Keratinocyte (primary cell): ENCODE measurements around the gene IL17C. TPM values are rescaled to one million over a fixed set of nuclear protein-coding genes. Genes with fewer than 3 reads are reported as not detected.

Experiments used
- DNase-seq: peaks from one replicate; pipeline ENCODE4 v3.0.0-alpha.2; 2011; ENCODE audit warnings: low read depth, missing footprints, low spot score
- FAIRE-seq: peaks from 2 replicates; lab custom pipeline; 2011; peaks lifted over from hg19 to GRCh38; lab: Jason Lieb, UNC
- H2AFZ ChIP-seq: 2 replicates; pipeline ENCODE4 v1.6.0; 2012; ENCODE audit warnings: low read length, control low read depth, inconsistent platforms; ENCODE audit not compliant: control insufficient read depth
- H3K27ac ChIP-seq: 2 replicates; pipeline ENCODE4 v1.5.1; 2011; ENCODE audit warnings: low read length; ENCODE audit not compliant: control insufficient read depth, insufficient read depth
- H3K27me3 ChIP-seq: 3 replicates; pipeline ENCODE4 v1.6.0; 2011; ENCODE audit warnings: low read length; ENCODE audit not compliant: control insufficient read depth, insufficient read depth; ENCODE audit errors: extremely low read depth
- H3K36me3 ChIP-seq, 2 experiments: 2 replicates in 1 of 2; 3 replicates in 1 of 2; pipeline ENCODE4 v1.5.1; 2011; ENCODE audit warnings: low read length in 2 of 2, mild to moderate bottlenecking in 1 of 2; ENCODE audit not compliant: control insufficient read depth in 2 of 2, insufficient read depth in 2 of 2; ENCODE audit errors: extremely low read depth in 1 of 2
- H3K4me1 ChIP-seq: 3 replicates; pipeline ENCODE4 v1.5.1; 2011; ENCODE audit warnings: low read length; ENCODE audit not compliant: control insufficient read depth, insufficient read depth; ENCODE audit errors: extremely low read depth
- H3K4me2 ChIP-seq: 3 replicates; pipeline ENCODE4 v1.6.0; 2011; ENCODE audit warnings: low read depth, low read length; ENCODE audit not compliant: control insufficient read depth, insufficient read depth; ENCODE audit errors: extremely low read depth
- H3K4me3 ChIP-seq, 3 experiments: fragments of 200-600 bp in 1 of 3; sonication (generic) in 1 of 3; 2 replicates in 2 of 3; 3 replicates in 1 of 3; pipeline ENCODE4 v1.5.1; 2011 to 2016; ENCODE audit warnings: low read length in 3 of 3, mild to moderate bottlenecking in 3 of 3, control low read depth in 2 of 3, inconsistent platforms in 1 of 3, low read depth in 1 of 3, mixed read lengths in 1 of 3, mixed run types in 1 of 3, moderate library complexity in 1 of 3; ENCODE audit not compliant: control insufficient read depth in 2 of 3, insufficient read depth in 2 of 3; ENCODE audit errors: extremely low read depth in 1 of 3
- H3K79me2 ChIP-seq: 2 replicates; pipeline ENCODE4 v1.6.0; 2012; ENCODE audit warnings: low read length; ENCODE audit not compliant: control insufficient read depth, insufficient read depth
- H3K9ac ChIP-seq: 3 replicates; pipeline ENCODE4 v1.6.0; 2011; ENCODE audit warnings: low read length; ENCODE audit not compliant: control insufficient read depth, insufficient read depth; ENCODE audit errors: extremely low read depth
- H3K9me1 ChIP-seq: 3 replicates; pipeline ENCODE4 v1.6.0; 2011; ENCODE audit warnings: low read length; ENCODE audit not compliant: control insufficient read depth, insufficient read depth; ENCODE audit errors: extremely low read depth
- H3K9me3 ChIP-seq: 2 replicates; pipeline ENCODE4 v1.5.1; 2012; ENCODE audit warnings: low read depth, low read length; ENCODE audit not compliant: control insufficient read depth
- H4K20me1 ChIP-seq: 3 replicates; pipeline ENCODE4 v1.6.0; 2011; ENCODE audit warnings: low read length; ENCODE audit not compliant: control insufficient read depth, insufficient read depth; ENCODE audit errors: extremely low read depth
- EZH2 ChIP-seq: IDR thresholded peaks from one replicate; pipeline ENCODE4 v1.6.1; 2012; ENCODE audit warnings: inconsistent platforms, mild to moderate bottlenecking, low read length, moderate library complexity
- dilution Hi-C: fragments of 300-500 bp; cut with MboI; formaldehyde crosslinking; loops from one replicate; pipeline ENCODE4 v1.7.0; 2020; ENCODE audit warnings: low sequenced_read_pairs; ENCODE audit not compliant: extremely low pct_ligation_motif_present
- polyA plus RNA-seq, 5 experiments: library from polyadenylated mRNA; depleted of rRNA in 3 of 5; stranded (reverse) in 3 of 5; stranded (forward) in 1 of 5; unstranded in 1 of 5; fragments of >200 nt; gene quantifications; 1 replicate in 1 of 5; 2 replicates in 3 of 5; 3 replicates in 1 of 5; pipeline versions ENCODE4 v1.2.1 to v1.2.3, GENCODE V29; 2011 to 2012; ENCODE audit warnings: missing spikeins in 2 of 5, low read depth in 1 of 5, low replicate concordance in 1 of 5
- TF ChIP-seq, protein P1 (sequence below), 3 experiments: IDR thresholded peaks in 1 of 3; conservative IDR thresholded peaks in 1 of 3; optimal IDR thresholded peaks in 1 of 3; 2 replicates in 2 of 3; 3 replicates in 1 of 3; pipeline versions ENCODE3 to v1.5.1; 2011; ENCODE audit warnings: low read length in 3 of 3, mild to moderate bottlenecking in 3 of 3, moderate library complexity in 2 of 3, control low read depth in 1 of 3, inconsistent platforms in 1 of 3; ENCODE audit not compliant: insufficient read depth in 2 of 3; ENCODE audit errors: extremely low read depth in 1 of 3

The IL17C gene
- polyA plus RNA-seq, 1 donor (not counting 4 experiments of a cell fraction or from before 2014, with no cell fraction given), result not detected

DNA sequence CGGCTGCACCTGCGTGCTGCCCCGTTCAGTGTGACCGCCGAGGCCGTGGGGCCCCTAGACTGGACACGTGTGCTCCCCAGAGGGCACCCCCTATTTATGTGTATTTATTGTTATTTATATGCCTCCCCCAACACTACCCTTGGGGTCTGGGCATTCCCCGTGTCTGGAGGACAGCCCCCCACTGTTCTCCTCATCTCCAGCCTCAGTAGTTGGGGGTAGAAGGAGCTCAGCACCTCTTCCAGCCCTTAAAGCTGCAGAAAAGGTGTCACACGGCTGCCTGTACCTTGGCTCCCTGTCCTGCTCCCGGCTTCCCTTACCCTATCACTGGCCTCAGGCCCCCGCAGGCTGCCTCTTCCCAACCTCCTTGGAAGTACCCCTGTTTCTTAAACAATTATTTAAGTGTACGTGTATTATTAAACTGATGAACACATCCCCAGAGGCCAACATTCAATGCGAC is 1.7 kb downstream of the IL17C start:
- peaks cover 2% of the 10 kb centered on the region for H3K9me1 ChIP-seq
- H3K27me3 ChIP-seq, result peaks cover 69% of the 10 kb centered on the region
- H2AFZ ChIP-seq, result no peak overlapping the region
- FAIRE-seq (no peak), DNase-seq (no peak)
- no peaks in the 10 kb centered on the region for H3K36me3 ChIP-seq
- H3K4me1 ChIP-seq, result peaks cover 16% of the 10 kb centered on the region
- TF ChIP-seq, protein P1, sequence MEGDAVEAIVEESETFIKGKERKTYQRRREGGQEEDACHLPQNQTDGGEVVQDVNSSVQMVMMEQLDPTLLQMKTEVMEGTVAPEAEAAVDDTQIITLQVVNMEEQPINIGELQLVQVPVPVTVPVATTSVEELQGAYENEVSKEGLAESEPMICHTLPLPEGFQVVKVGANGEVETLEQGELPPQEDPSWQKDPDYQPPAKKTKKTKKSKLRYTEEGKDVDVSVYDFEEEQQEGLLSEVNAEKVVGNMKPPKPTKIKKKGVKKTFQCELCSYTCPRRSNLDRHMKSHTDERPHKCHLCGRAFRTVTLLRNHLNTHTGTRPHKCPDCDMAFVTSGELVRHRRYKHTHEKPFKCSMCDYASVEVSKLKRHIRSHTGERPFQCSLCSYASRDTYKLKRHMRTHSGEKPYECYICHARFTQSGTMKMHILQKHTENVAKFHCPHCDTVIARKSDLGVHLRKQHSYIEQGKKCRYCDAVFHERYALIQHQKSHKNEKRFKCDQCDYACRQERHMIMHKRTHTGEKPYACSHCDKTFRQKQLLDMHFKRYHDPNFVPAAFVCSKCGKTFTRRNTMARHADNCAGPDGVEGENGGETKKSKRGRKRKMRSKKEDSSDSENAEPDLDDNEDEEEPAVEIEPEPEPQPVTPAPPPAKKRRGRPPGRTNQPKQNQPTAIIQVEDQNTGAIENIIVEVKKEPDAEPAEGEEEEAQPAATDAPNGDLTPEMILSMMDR (optimal IDR thresholded peaks at IDR 0.05 in 1 of 3, IDR thresholded peaks at IDR 0.05 in 1 of 3, conservative IDR thresholded peaks at IDR 0.05 in 1 of 3; ENCODE audit: extremely low read depth in 1 of 3, insufficient read depth in 2 of 3, low read length in 3 of 3), result no peak
- TF ChIP-seq EZH2, result peak; percentile 11
- no peak overlapping the region for H3K9ac ChIP-seq
- H3K4me2 ChIP-seq, result no peak overlapping the region
- no peak overlapping the region for H3K27ac ChIP-seq
- dilution Hi-C loops, result no loop called here
- no peak overlapping the region for H3K4me3 ChIP-seq
- H4K20me1 ChIP-seq, result peaks cover 10% of the 10 kb centered on the region
- H3K9me3 ChIP-seq, result no peaks in the 10 kb centered on the region
- H3K79me2 ChIP-seq, result no peaks in the 10 kb centered on the region

DNA sequence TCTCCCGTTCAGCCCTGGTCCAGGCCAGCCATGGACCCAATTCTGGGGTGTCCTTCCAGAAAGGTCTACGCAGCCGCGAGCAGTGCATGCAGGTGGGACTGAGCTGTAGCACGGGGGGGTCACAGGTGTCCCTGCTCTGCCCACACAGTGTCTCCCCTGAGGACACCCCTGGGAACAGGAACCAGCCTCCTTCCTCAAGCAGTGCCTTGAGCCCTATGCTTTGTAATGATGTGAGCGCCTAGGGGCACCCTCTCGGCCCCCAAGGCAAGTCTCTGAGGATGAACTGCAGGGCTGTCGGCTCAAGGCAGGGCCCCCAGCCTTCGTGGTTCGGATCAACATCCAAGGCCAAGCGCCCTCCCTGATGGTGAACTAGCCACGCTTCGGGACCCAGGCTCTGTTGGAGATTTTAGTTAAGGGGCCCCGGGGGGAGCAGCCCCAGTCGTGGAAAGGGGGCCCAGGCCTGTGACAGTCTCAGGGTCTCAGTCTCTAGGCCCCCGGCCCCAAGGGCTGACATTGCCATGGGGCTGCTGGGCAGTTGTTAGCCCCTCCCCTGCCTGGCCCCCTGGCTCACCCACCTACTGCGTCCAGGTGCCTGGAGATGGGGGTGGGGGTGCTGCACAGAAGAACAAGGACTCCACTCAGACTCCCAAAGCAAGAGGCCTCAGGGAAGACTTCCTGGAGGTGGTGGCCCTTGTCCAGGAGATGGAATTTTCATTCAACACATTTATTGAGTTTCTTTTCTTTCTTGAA is 2.3 kb downstream of the IL17C start:
- H3K9me3 ChIP-seq, result no peaks in the 10 kb centered on the region
- TF ChIP-seq, protein P1 (optimal IDR thresholded peaks at IDR 0.05 in 1 of 3, IDR thresholded peaks at IDR 0.05 in 1 of 3, conservative IDR thresholded peaks at IDR 0.05 in 1 of 3; ENCODE audit: extremely low read depth in 1 of 3, insufficient read depth in 2 of 3, low read length in 3 of 3), result no peak
- no peak for TF ChIP-seq EZH2
- H3K36me3 ChIP-seq, result no peaks in the 10 kb centered on the region
- FAIRE-seq (no peak), DNase-seq (no peak)
- H3K27ac ChIP-seq, result no peak overlapping the region
- peaks cover 10% of the 10 kb centered on the region for H4K20me1 ChIP-seq
- H3K9ac ChIP-seq, result no peak overlapping the region
- no peak overlapping the region for H3K4me2 ChIP-seq
- no peaks in the 10 kb centered on the region for H3K79me2 ChIP-seq
- H3K4me1 ChIP-seq, result peaks cover 12% of the 10 kb centered on the region
- dilution Hi-C loops, result no loop called here
- no peak overlapping the region for H2AFZ ChIP-seq
- peaks cover 2% of the 10 kb centered on the region for H3K9me1 ChIP-seq
- no peak overlapping the region for H3K4me3 ChIP-seq
- peaks cover 63% of the 10 kb centered on the region for H3K27me3 ChIP-seq
